Measurements from ENCODE around the gene TMEM151B.
"Not testable (repeated sequence)": the region's sequence is repeated elsewhere in the genome, so short reads cannot be mapped to it uniquely, and the experiment has no call there.

DNA sequence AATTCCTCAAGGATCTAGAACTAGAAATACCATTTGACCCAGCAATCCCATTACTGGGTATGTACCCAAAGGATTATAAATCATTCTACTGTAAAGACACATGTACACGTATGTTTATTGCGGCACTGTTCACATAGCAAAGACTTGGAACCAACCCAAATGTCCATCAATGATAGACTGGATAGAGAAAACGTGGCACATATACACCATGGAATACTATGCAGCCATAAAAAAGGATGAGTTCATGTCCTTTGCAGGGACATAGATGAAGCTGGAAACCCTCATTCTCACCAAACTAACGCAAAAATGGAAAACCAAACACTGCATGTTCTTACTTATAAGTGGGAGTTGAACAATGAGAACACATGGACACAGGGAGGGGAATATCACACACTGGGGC, 76.6 kb downstream of the TMEM151B start:
- TF ChIP-seq, protein P1, sequence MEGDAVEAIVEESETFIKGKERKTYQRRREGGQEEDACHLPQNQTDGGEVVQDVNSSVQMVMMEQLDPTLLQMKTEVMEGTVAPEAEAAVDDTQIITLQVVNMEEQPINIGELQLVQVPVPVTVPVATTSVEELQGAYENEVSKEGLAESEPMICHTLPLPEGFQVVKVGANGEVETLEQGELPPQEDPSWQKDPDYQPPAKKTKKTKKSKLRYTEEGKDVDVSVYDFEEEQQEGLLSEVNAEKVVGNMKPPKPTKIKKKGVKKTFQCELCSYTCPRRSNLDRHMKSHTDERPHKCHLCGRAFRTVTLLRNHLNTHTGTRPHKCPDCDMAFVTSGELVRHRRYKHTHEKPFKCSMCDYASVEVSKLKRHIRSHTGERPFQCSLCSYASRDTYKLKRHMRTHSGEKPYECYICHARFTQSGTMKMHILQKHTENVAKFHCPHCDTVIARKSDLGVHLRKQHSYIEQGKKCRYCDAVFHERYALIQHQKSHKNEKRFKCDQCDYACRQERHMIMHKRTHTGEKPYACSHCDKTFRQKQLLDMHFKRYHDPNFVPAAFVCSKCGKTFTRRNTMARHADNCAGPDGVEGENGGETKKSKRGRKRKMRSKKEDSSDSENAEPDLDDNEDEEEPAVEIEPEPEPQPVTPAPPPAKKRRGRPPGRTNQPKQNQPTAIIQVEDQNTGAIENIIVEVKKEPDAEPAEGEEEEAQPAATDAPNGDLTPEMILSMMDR (conservative IDR thresholded peaks at IDR 0.05; ENCODE audit: low read depth, low read length), result not testable (repeated sequence)
- not testable (repeated sequence) for TF ChIP-seq EZH2 (IDR thresholded peaks at IDR 0.05; ENCODE audit: low read length, unreplicated experiment); EZH2phosphoT487 (IDR thresholded peaks at IDR 0.05; ENCODE audit: borderline replicate concordance, low read length)

All from PC-3 (cell line).